Measurements from ENCODE around the gene OIT3. TPM values are rescaled to one million over a fixed set of nuclear protein-coding genes. Genes with fewer than 3 reads are reported as not detected.

Gene OIT3
- total and polyA plus RNA-seq, 2 of the 4 experiments (the other 2 are of a cell fraction) = not detected

DNA sequence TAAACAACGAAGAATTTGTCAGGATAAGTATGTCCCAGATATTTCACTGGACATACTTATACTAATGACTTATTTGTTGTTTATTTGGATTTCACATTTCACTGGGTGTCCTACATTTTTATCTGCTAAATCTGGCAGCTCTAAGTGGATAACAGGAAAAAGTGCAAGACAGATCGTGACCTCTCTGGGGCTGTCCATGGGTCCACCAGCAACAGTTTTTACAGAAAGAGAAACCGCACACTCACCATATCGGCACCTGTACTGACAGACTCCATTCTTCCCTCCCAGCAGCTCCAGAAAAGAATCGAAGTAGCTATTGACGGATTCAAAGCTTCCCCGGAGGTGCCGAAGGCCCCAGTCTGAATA is 60.7 kb downstream of the OIT3 start:
- Histone ChIP-seq H2BK20ac (ENCODE audit: low read depth, low read length) (no peak overlapping the region), H4K91ac (ENCODE audit: insufficient read depth, low read depth, low read length) (no peak overlapping the region), H3K9me3 (ENCODE audit: control insufficient read depth, insufficient read depth, low read length) (no peaks in the 10 kb centered on the region; the same call in 1 of the 2 replicates), H3K56ac (ENCODE audit: extremely low read depth, insufficient read depth, low read length) (no peak overlapping the region), H2BK120ac (ENCODE audit: low read depth, low read length) (no peak overlapping the region), H3K36me3 (ENCODE audit: control insufficient read depth, insufficient read depth, low read length) (no peaks in the 10 kb centered on the region), H3K27me3 (ENCODE audit: control insufficient read depth, insufficient read depth, low read length) (peaks cover 26% of the 10 kb centered on the region), H3K23ac (ENCODE audit: low read depth, low read length) (no peak overlapping the region), H3K4me2 (ENCODE audit: low read depth, low read length) (no peak overlapping the region), H3K18ac (ENCODE audit: low read depth, low read length) (no peak overlapping the region), H3K9ac (ENCODE audit: low read depth, low read length) (no peak overlapping the region), H4K20me1 (ENCODE audit: insufficient read depth, low read length) (no peaks in the 10 kb centered on the region), H3K14ac (replicated peaks; ENCODE audit: low read depth, low read length) (no peak overlapping the region), H2AK9ac (replicated peaks; ENCODE audit: low read depth, low read length, poor library complexity) (no peak overlapping the region), H2AK5ac (ENCODE audit: low read depth, low read length) (no peak overlapping the region), H2BK5ac (ENCODE audit: low read depth, low read length, poor library complexity, severe bottlenecking) (no peak overlapping the region), H4K5ac (ENCODE audit: low read depth, low read length) (no peak overlapping the region), H2AFZ (replicated peaks; ENCODE audit: low read length, poor library complexity) (no peak overlapping the region), H3K27ac (ENCODE audit: insufficient read depth, low read length) (no peak overlapping the region), H4K8ac (ENCODE audit: low read depth in 2 of 2, low read length in 2 of 2) (no peak overlapping the region), H3K4me1 (ENCODE audit: control insufficient read depth, insufficient read depth, low read length) (no peaks in the 10 kb centered on the region), H3K4me3 (ENCODE audit: insufficient read depth, low read depth, low read length) (no peak overlapping the region), H3K4ac (ENCODE audit: low read depth, low read length) (no peak overlapping the region), H3K9me1 (ENCODE audit: insufficient read depth, low read length) (no peaks in the 10 kb centered on the region), H3K79me1 (ENCODE audit: low read depth in 1 of 2, low read length in 2 of 2) (no peaks in the 10 kb centered on the region), H2BK15ac (ENCODE audit: low read depth, low read length) (no peak overlapping the region)
- in situ Hi-C loops (cut with MboI; ENCODE audit: low sequenced_read_pairs) = no loop called here
- DNase-seq = no peak
- ATAC-seq (ENCODE audit: low read depth) = no peak
- no TSS peak for BruUV-seq (replicated peaks)
- 57% methylated on average over 5 of the region's 8 CpGs; no CpG with 5 or more reads in 1 of the 2 experiments for WGBS, 2 experiments (ENCODE audit: extremely low coverage in 2 of 2, insufficient read length in 1 of 2)
- CTCF ChIA-PET = interaction anchor here (0.5 kb wide), 1 partner anchor 537 kb away, joined by 3 read pairs; no protein-coding TSS in a partner anchor
- dilution Hi-C loops (cut with HindIII; ENCODE audit: low sequenced_read_pairs, unreplicated experiment) = no loop called here
- POLR2A ChIA-PET (ENCODE audit: unreplicated experiment) = interaction anchor here (0.6 kb wide), 2 partner anchors 465 to 503 kb away, joined by 3 to 4 read pairs; no protein-coding TSS in a partner anchor
- intact Hi-C loops (cut with micrococcal nuclease) = no loop called here
- no peak for TF ChIP-seq CHD1 (IDR thresholded peaks at IDR 0.05; ENCODE audit: low read depth, low read length)
- TF ChIP-seq NFE2L2 (IDR thresholded peaks at IDR 0.05; ENCODE audit: low read depth, low read length) = no peak
- TF ChIP-seq, protein P1, sequence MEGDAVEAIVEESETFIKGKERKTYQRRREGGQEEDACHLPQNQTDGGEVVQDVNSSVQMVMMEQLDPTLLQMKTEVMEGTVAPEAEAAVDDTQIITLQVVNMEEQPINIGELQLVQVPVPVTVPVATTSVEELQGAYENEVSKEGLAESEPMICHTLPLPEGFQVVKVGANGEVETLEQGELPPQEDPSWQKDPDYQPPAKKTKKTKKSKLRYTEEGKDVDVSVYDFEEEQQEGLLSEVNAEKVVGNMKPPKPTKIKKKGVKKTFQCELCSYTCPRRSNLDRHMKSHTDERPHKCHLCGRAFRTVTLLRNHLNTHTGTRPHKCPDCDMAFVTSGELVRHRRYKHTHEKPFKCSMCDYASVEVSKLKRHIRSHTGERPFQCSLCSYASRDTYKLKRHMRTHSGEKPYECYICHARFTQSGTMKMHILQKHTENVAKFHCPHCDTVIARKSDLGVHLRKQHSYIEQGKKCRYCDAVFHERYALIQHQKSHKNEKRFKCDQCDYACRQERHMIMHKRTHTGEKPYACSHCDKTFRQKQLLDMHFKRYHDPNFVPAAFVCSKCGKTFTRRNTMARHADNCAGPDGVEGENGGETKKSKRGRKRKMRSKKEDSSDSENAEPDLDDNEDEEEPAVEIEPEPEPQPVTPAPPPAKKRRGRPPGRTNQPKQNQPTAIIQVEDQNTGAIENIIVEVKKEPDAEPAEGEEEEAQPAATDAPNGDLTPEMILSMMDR (conservative IDR thresholded peaks at IDR 0.05; ENCODE audit: low read depth, low read length) = no peak
- TF ChIP-seq MAZ (IDR thresholded peaks at IDR 0.05; ENCODE audit: borderline replicate concordance, low read depth, low read length) = no peak
- TF ChIP-seq, protein P2, sequence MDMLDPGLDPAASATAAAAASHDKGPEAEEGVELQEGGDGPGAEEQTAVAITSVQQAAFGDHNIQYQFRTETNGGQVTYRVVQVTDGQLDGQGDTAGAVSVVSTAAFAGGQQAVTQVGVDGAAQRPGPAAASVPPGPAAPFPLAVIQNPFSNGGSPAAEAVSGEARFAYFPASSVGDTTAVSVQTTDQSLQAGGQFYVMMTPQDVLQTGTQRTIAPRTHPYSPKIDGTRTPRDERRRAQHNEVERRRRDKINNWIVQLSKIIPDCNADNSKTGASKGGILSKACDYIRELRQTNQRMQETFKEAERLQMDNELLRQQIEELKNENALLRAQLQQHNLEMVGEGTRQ (IDR thresholded peaks at IDR 0.05; ENCODE audit: low read depth, low read length) = no peak
- TF ChIP-seq, protein P3, sequence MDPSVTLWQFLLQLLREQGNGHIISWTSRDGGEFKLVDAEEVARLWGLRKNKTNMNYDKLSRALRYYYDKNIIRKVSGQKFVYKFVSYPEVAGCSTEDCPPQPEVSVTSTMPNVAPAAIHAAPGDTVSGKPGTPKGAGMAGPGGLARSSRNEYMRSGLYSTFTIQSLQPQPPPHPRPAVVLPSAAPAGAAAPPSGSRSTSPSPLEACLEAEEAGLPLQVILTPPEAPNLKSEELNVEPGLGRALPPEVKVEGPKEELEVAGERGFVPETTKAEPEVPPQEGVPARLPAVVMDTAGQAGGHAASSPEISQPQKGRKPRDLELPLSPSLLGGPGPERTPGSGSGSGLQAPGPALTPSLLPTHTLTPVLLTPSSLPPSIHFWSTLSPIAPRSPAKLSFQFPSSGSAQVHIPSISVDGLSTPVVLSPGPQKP (IDR thresholded peaks at IDR 0.05; ENCODE audit: borderline replicate concordance, low read depth, low read length) = no peak
- TF ChIP-seq SMC3 (IDR thresholded peaks at IDR 0.05; ENCODE audit: low read depth, low read length) = no peak
- no peak for TF ChIP-seq RAD21 (IDR thresholded peaks at IDR 0.05; ENCODE audit: low read length)
- TF ChIP-seq RFX5 (IDR thresholded peaks at IDR 0.05; ENCODE audit: low read depth, low read length) = no peak
- no peak for TF ChIP-seq FOS (IDR thresholded peaks at IDR 0.05; ENCODE audit: low read depth, low read length)
- TF ChIP-seq CEBPB (IDR thresholded peaks at IDR 0.05; ENCODE audit: low read depth, low read length) = no peak
- no peak for TF ChIP-seq MAFK (IDR thresholded peaks at IDR 0.05; ENCODE audit: low read depth, low read length)
- no peak for TF ChIP-seq BHLHE40 (IDR thresholded peaks at IDR 0.05; ENCODE audit: low read depth, low read length)
- no peak for TF ChIP-seq RCOR1 (IDR thresholded peaks at IDR 0.05; ENCODE audit: insufficient replicate concordance, low read length)
- TF ChIP-seq MXI1 (IDR thresholded peaks at IDR 0.05; ENCODE audit: borderline replicate concordance, low read depth, low read length) = no peak
- no peak for TF ChIP-seq POLR2A (IDR thresholded peaks at IDR 0.05; ENCODE audit: low read depth, low read length)
